A549 treated with Mapracorat at 1 μM for 4 hours (cell line): ENCODE data around the gene UBE4A. TPM values are rescaled to one million over a fixed set of nuclear protein-coding genes. Genes with fewer than 3 reads are reported as not detected.

Source experiments
- total RNA-seq: library from RNA; stranded (reverse); fragments of 200-300 nt; extraction: Qiagen RNA extraction; gene quantifications from 5 replicates; pipeline ENCODE4 v1.2.3, GENCODE V29; 2022

Gene UBE4A, protein sequence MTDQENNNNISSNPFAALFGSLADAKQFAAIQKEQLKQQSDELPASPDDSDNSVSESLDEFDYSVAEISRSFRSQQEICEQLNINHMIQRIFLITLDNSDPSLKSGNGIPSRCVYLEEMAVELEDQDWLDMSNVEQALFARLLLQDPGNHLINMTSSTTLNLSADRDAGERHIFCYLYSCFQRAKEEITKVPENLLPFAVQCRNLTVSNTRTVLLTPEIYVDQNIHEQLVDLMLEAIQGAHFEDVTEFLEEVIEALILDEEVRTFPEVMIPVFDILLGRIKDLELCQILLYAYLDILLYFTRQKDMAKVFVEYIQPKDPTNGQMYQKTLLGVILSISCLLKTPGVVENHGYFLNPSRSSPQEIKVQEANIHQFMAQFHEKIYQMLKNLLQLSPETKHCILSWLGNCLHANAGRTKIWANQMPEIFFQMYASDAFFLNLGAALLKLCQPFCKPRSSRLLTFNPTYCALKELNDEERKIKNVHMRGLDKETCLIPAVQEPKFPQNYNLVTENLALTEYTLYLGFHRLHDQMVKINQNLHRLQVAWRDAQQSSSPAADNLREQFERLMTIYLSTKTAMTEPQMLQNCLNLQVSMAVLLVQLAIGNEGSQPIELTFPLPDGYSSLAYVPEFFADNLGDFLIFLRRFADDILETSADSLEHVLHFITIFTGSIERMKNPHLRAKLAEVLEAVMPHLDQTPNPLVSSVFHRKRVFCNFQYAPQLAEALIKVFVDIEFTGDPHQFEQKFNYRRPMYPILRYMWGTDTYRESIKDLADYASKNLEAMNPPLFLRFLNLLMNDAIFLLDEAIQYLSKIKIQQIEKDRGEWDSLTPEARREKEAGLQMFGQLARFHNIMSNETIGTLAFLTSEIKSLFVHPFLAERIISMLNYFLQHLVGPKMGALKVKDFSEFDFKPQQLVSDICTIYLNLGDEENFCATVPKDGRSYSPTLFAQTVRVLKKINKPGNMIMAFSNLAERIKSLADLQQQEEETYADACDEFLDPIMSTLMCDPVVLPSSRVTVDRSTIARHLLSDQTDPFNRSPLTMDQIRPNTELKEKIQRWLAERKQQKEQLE
- total RNA-seq = 8.8 to 10.1 TPM (median 9.4 TPM) in 5 replicates

DNA sequence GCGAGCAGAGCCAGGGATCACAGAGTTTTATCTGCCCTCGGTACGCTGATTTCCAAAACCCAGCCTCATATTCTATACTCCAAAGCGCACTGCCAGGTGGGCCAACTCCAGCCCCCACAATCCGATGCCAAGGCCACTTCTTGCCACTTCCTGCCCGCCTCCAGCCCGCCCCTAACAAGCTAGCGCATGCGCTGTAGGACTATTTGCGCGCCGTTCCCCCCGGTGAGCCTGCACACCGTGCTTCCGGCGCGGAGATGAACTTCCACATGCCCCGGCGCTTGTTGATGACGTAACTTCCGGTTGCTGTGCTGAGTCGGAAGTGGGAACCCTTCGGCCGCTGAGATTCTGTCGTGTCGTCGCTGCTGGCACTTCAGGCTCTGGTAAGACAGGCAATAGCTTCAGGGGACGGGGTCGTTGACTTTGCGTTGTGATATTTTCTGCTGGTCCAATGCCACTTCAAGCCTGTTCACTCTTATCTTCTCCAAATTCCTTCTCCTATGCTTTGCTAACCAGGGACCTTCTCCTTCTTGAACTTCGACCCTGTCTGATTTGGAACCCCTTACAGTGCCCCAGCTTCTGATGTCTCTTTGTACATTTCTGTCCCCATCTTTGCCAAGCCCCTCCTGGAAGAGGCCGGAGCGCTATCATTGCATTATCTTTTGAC is at the start of gene UBE4A:
UBE4A (plus strand) TSS at position 306 of the 664 bp plus-strand sequence. CDS start 5,481 bp downstream, outside the sequence.

DNA sequence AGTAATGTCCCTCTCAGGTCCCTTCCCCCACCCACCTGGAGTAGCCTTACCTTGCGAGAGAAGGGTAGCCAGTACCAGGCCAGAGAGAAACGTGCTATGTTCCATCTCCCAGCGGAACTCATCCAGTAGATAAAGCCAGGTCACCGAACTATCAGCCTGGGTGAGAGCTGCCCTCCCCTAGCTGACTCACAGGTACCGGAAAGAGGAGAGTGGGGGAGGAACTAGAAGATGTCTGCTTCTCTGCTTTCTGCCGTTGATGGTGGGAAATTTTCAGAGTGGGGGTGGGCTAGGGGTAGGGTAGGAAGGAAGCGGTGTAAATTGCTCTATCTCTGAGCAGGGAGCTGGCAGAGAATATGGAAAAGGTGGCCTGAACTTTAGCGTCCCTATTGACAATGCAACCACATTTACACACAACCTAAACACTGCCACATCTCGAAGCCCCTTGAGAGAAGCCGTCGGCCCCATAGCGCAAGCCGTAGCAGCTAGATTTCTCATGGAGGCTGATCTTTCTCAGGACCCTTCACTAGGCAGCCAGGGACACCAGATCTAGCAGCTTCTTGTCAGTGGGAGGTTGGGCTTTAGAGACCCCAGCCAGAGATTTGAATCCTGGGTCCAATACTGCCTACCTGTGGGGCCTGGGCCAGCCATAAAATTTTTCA is 16.8 kb upstream of the UBE4A start, which contains the start of gene CD3D:
CD3D (minus strand) TSS at position 203 of the 659 bp plus-strand sequence; CDS start at position 105, 98 bp downstream.

DNA sequence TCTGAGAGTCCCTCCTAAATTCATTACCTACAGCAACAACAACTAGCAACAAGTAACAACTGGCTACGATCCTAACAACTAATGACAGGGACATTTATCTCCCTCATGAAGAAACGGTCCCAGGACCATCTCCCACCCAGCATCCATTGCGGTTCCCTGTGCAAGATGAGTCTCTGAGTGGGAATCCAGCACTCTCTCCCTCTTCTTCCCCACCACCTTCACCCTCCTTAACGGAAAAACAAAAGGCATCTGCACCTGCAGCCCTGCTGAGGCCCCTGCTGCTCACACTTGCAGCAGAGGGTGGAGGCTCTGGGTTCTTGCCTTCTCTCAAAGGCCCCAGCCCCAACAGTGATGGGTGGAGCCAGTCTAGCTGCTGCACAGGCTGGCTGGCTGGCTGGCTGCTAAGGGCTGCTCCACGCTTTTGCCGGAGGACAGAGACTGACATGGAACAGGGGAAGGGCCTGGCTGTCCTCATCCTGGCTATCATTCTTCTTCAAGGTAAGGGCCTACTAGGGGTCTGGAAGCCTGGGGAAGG is 15.4 kb upstream of the UBE4A start, which contains the start of gene CD3G:
CD3G (plus strand) TSS at position 364 of the 535 bp plus-strand sequence; CDS start at position 444, 80 bp downstream.

DNA sequence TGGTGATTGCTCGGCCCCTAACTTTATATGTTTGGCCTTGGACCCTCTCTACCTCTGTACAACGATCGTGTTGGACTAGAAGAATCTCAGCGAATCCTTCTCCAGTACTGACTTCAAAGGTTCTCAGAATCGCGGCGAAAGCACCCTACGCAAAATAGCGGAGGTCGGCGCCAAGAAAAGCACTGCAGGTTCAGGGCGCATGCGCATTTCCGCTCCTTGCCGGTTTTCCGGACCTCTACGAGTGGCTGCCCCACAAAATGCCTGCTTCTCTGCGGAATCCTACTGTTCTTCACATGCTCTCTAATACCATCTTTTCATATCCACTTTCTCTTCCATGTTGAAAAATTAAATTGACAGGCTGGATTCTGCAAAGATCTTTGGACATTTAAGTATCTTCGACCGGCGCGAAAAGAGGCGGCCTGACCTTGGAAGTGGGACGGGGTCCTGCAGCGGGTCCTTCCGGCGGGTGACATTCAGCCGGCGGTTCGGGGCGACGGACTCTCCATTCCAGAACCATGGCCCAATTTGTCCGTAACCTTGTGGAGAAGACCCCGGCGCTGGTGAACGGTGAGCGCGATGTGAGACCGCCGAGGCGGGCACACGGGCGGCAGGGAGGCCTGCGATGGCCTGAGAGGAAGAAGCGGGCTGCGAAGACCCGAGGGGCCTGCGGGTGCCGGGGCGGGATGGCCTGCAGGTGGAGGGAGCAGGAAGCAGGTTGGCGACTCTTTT is 41.9 kb downstream of the UBE4A start, which contains the start of gene ATP5MG:
ATP5MG (plus strand) TSS at position 456 of the 729 bp plus-strand sequence; CDS start at position 516, 60 bp downstream.

DNA sequence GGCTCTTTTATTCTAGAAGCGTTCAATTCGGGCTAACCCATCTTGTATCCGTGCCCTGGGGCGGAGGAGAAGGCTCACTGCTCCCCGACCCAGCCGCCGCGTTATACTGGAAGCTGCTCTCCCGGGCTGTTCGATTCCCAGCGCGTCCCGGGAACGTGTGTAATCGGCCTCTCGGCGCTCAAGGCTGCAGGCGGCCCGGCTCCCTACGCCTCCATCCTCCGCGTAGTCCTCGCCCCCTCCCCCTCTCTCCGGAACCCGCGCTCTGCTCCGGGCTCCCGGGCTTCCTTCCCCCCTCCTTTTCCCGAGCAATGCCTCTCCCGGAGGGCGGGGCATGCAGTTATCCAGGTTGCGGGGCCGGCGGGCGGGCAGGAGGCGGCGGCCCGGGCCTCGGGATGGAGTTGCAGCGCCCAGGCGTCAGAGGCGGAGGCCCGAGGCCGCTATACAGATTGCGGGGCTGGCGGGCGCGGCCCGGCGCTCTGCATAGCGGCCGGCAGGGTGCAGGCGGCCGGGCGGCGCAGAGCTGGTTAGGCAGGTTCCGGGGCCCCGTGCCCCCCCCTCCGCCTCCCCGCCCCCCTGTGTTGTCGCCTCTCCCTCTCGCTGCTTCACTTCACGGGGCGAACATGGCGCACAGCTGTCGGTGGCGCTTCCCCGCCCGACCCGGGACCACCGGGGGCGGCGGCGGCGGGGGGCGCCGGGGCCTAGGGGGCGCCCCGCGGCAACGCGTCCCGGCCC is 76.7 kb downstream of the UBE4A start, which contains the start of gene KMT2A:
KMT2A (plus strand) TSS at position 600 of the 732 bp plus-strand sequence; CDS start at position 621, 21 bp downstream.

Other genes starting within 250 kb of the UBE4A start
- 0.02 to 0.05 TPM (median 0.03 TPM) in 3 of 5 replicates, not detected in the others for gene SCN4B, start 206.8 kb upstream of the UBE4A start, total RNA-seq
- gene SCN2B, start 183.0 kb upstream of the UBE4A start, total RNA-seq = not detected in 5 replicates
- gene JAML, start 134.6 kb upstream of the UBE4A start, total RNA-seq = not detected in 5 replicates
- gene MPZL3, start 107.2 kb upstream of the UBE4A start, total RNA-seq = 0.13 to 0.41 TPM (median 0.36 TPM) in 5 replicates
- 0.09 to 0.11 TPM in 2 of 5 replicates, not detected in the others for gene MPZL2, start 95.3 kb upstream of the UBE4A start, total RNA-seq
- gene CD3E, start 54.9 kb upstream of the UBE4A start, total RNA-seq = not detected in 5 replicates
- not detected in 5 replicates for gene CD3D, start 16.9 kb upstream of the UBE4A start, total RNA-seq
- gene CD3G, start 15.3 kb upstream of the UBE4A start, total RNA-seq = not detected in 5 replicates
- gene ATP5MG, start 42.0 kb downstream of the UBE4A start, total RNA-seq = 164 to 213 TPM (median 196 TPM) in 5 replicates
- 12.0 to 13.9 TPM (median 12.8 TPM) in 5 replicates for gene KMT2A, start 76.9 kb downstream of the UBE4A start, total RNA-seq
- not detected in 5 replicates for gene TTC36, start 167.9 kb downstream of the UBE4A start, total RNA-seq
- 0.09 to 0.56 TPM (median 0.38 TPM) in 5 replicates for gene TMEM25, start 171.6 kb downstream of the UBE4A start, total RNA-seq
- 15.5 to 17.5 TPM (median 16.2 TPM) in 5 replicates for gene IFT46, start 206.3 kb downstream of the UBE4A start, total RNA-seq
- 85.2 to 94.4 TPM (median 89.4 TPM) in 5 replicates for gene ARCN1, start 212.8 kb downstream of the UBE4A start, total RNA-seq
- gene PHLDB1, start 248.0 kb downstream of the UBE4A start, total RNA-seq = 8.0 to 8.8 TPM (median 8.5 TPM) in 5 replicates